Activated CD4-positive, alpha-beta T cell treated with anti-CD3 and anti-CD28 coated beads for 1 hour (primary cell): ENCODE data around the gene OBSL1.

Experiments
- DNase-seq: peaks from one replicate; pipeline ENCODE4 v3.0.0-alpha.2; 2020

OBSL1 gene

GRCh38 chr2:219511547-219512325 lies 59.6 kb downstream of the OBSL1 start:
- DNase-seq, result no peak

GRCh38 chr2:219510512-219511135 lies 60.7 kb downstream of the OBSL1 start:
- DNase-seq, result no peak

- peak; percentile 34 for DNase-seq
These were observed 61.4 kb downstream of the OBSL1 start for GRCh38 chr2:219509780-219510511.

GRCh38 chr2:219508971-219509779 lies 62.2 kb downstream of the OBSL1 start:
- no peak for DNase-seq

GRCh38 chr2:219508444-219508734 lies 63.0 kb downstream of the OBSL1 start:
- no peak for DNase-seq

GRCh38 chr2:219507581-219508443 lies 63.5 kb downstream of the OBSL1 start:
- DNase-seq, result no peak

- no peak for DNase-seq
These were observed 64.4 kb downstream of the OBSL1 start for GRCh38 chr2:219506802-219507526.

GRCh38 chr2:219506153-219506801 lies 65.1 kb downstream of the OBSL1 start:
- no peak for DNase-seq

- DNase-seq, result no peak
These were observed 65.8 kb downstream of the OBSL1 start for GRCh38 chr2:219505585-219505984.

GRCh38 chr2:219502618-219503017 lies 68.7 kb downstream of the OBSL1 start:
- DNase-seq, result no peak

- DNase-seq, result no peak
These were observed 69.5 kb downstream of the OBSL1 start for GRCh38 chr2:219501849-219502248.
